HG03045 (cell line): ENCODE data around the gene PRKCA.

Experiments used
- ATAC-seq: cut with Tn5 transposase; IDR thresholded peaks from one replicate; pipeline ENCODE4 v1.9.1; 2021; ENCODE audit warnings: mild to moderate bottlenecking, moderate library complexity; ENCODE audit not compliant: unreplicated experiment

Gene PRKCA

GRCh38 chr17:66752411-66752810, 450.0 kb downstream of the PRKCA start:
- no peak for ATAC-seq

- no peak for ATAC-seq
Observed at GRCh38 chr17:66753126-66753920, 450.9 kb downstream of the PRKCA start.

- no peak for ATAC-seq
Observed at GRCh38 chr17:66755101-66755943, 452.9 kb downstream of the PRKCA start.

- no peak for ATAC-seq
Observed at GRCh38 chr17:66755944-66756290, 453.5 kb downstream of the PRKCA start.

GRCh38 chr17:66760324-66760723, 457.9 kb downstream of the PRKCA start:
- ATAC-seq, result no peak

GRCh38 chr17:66762276-66762675, 459.9 kb downstream of the PRKCA start:
- ATAC-seq, result no peak

- ATAC-seq, result no peak
Observed at GRCh38 chr17:66763056-66763455, 460.6 kb downstream of the PRKCA start.

- ATAC-seq, result no peak
Observed at GRCh38 chr17:66764506-66764905, 462.1 kb downstream of the PRKCA start.

- no peak for ATAC-seq
Observed at GRCh38 chr17:66767154-66767933, 464.9 kb downstream of the PRKCA start.

GRCh38 chr17:66769911-66770310, 467.5 kb downstream of the PRKCA start:
- no peak for ATAC-seq

- ATAC-seq, result no peak
Observed at GRCh38 chr17:66772148-66772812, 469.9 kb downstream of the PRKCA start.

- no peak for ATAC-seq
Observed at GRCh38 chr17:66775271-66775670, 472.9 kb downstream of the PRKCA start.

GRCh38 chr17:66775881-66776400, 473.5 kb downstream of the PRKCA start:
- no peak for ATAC-seq

- no peak for ATAC-seq
Observed at GRCh38 chr17:66776999-66777688, 474.7 kb downstream of the PRKCA start.

- no peak for ATAC-seq
Observed at GRCh38 chr17:66777689-66778225, 475.3 kb downstream of the PRKCA start.

GRCh38 chr17:66778531-66779236, 476.3 kb downstream of the PRKCA start:
- ATAC-seq, result no peak

GRCh38 chr17:66779237-66779606, 476.8 kb downstream of the PRKCA start:
- ATAC-seq, result no peak

- no peak for ATAC-seq
Observed at GRCh38 chr17:66781135-66781534, 478.7 kb downstream of the PRKCA start.

- no peak for ATAC-seq
Observed at GRCh38 chr17:66782851-66783250, 480.4 kb downstream of the PRKCA start.
